Adrenal gland (tissue), 12 donors: ENCODE data around the gene EFNA5. TPM values are rescaled to one million over a fixed set of nuclear protein-coding genes. Genes with fewer than 3 reads are reported as not detected.

Source experiments
- DNase-seq, 7 donors: peaks; one replicate each; pipeline ENCODE4 v3.0.0-alpha.2; 2019 to 2020
- H3K27ac ChIP-seq, 5 donors: fragments of 200-600 bp; sonication (generic) in 4 of 5; 1 replicate in 3 of 5; 2 replicates in 2 of 5; pipeline versions ENCODE4 v1.5.1 to v1.8.0; 2016 to 2020; ENCODE audit warnings: mild to moderate bottlenecking in 1 of 5
- H3K27me3 ChIP-seq: fragments of 200-600 bp; 2 replicates; pipeline ENCODE4 v1.8.0; 2021
- H3K36me3 ChIP-seq, 2 donors: fragments of 200-600 bp; replicated peaks in 1 of 2; 1 replicate in 1 of 2; 2 replicates in 1 of 2; pipeline versions ENCODE4 v1.5.1 to v1.8.0; 2018 to 2022
- H3K4me1 ChIP-seq, 2 donors: fragments of 200-600 bp; replicated peaks in 1 of 2; 1 replicate in 1 of 2; 2 replicates in 1 of 2; pipeline versions ENCODE4 v1.5.1 to v1.8.0; 2018 to 2021
- H3K4me3 ChIP-seq, 4 donors: fragments of 200-600 bp; sonication (generic) in 3 of 4; one replicate each; pipeline ENCODE4 v1.5.1; 2016 to 2018
- H3K9me3 ChIP-seq, 3 donors: fragments of 200-600 bp; sonication (generic) in 1 of 3; replicated peaks in 1 of 3; 1 replicate in 2 of 3; 2 replicates in 1 of 3; pipeline versions ENCODE4 v1.5.1 to v1.8.0; 2016 to 2021
- CTCF ChIP-seq, 6 experiments: fragments of 450-650 bp in 4 of 6; fragments of 200-600 bp in 2 of 6; sonication (generic) in 1 of 6; IDR thresholded peaks; 1 replicate in 5 of 6; 2 replicates in 1 of 6; pipeline versions ENCODE4 v1.5.1 to v1.8.0; 2016 to 2021; ENCODE audit warnings: antibody characterized with exemption in 6 of 6, mild to moderate bottlenecking in 2 of 6, moderate library complexity in 1 of 6
- POLR2A ChIP-seq, 2 donors: fragments of 450-650 bp; IDR thresholded peaks; one replicate each; pipeline ENCODE4 v1.6.1; 2017; ENCODE audit warnings: antibody characterized with exemption in 2 of 2, mild to moderate bottlenecking in 2 of 2, moderate library complexity in 1 of 2
- WGBS, 4 donors: extraction: QIAGEN DNeasy Blood & Tissue Kit in 2 of 4; methylation state at CpG; one replicate each; pipeline versions ENCODE4 v1.1.5 to v1.1.7; 2013 to 2017; 5-methylcytosine and 5-hydroxymethylcytosine counted together
- intact Hi-C, 2 donors: fragments of 100-400 bp; cut with DNase I; formaldehyde crosslinking; loops; one replicate each; pipeline versions ENCODE4 v1.14.1 to v1.15.0; 2022 to 2023
- polyA plus RNA-seq, 3 donors: library from polyadenylated mRNA; stranded (reverse); fragments of 200-250 nt in 2 of 3; fragments of 350-450 nt in 1 of 3; fragmentation: Illumina TruSeq in 1 of 3; extraction: RNeasy Lipid Tissue Mini Kit (QIAGEN cat#74804) in 1 of 3; gene quantifications; one replicate each; pipeline ENCODE4 v1.2.3, GENCODE V29; 2013 to 2014
- total RNA-seq, 9 donors: library from RNA; depleted of rRNA in 4 of 9; stranded (reverse); fragments of >200 nt in 4 of 9; fragments of 120-200 nt in 1 of 9; fragmentation: NEBNext Ultra II Directional in 1 of 9; extraction: Animal tissue kit (Norgen Biotek cat#: 25700) in 1 of 9; gene quantifications; one replicate each; pipeline versions ENCODE4 v1.1.0 to v1.2.4, GENCODE V29; 2013 to 2023
- donor health status: healthy with polysubstance abuse.
- donor health status: Bipolar disorder and iron deficiency.
- donor health status: DM: yes; HTN: yes; CAD: no.
- donor health status: DM: no; HTN: no; CAD: no.
- donor health status: DM: no; HTN: no; CAD: no.
- donor health status: DM: yes; HTN: yes; CAD: no.

EFNA5 gene
- total and polyA plus RNA-seq, 12 donors, result 0.06 to 11.8 (median 1.6) TPM

- Histone ChIP-seq H3K27me3 (no peaks in the 10 kb centered on the region), H3K9me3 (no peaks in the 10 kb centered on the region), H3K4me1 (peaks cover 0 to 5% of the 10 kb centered on the region in 2 donors), H3K36me3 (no peaks in the 10 kb centered on the region), H3K4me3 (no peak overlapping the region), H3K27ac (no peak overlapping the region)
- intact Hi-C loops, result no loop called here
- DNase-seq, result no peak
- 51 to 56% (median 53%) methylated on average over 6 of the region's 6 CpGs for WGBS, 4 donors
- no peak for TF ChIP-seq CTCF (IDR thresholded peaks at IDR 0.05)
- no peak for TF ChIP-seq POLR2A (IDR thresholded peaks at IDR 0.05)
These were observed 150.8 kb downstream of the EFNA5 start for GRCh38 chr5:107519900-107520354.

GRCh38 chr5:107518616-107519015 lies 152.1 kb downstream of the EFNA5 start:
- no peak for TF ChIP-seq POLR2A (IDR thresholded peaks at IDR 0.05)
- no peak for TF ChIP-seq CTCF (IDR thresholded peaks at IDR 0.05)
- Histone ChIP-seq H3K4me3 (no peak overlapping the region), H3K36me3 (no peaks in the 10 kb centered on the region), H3K27ac (no peak overlapping the region), H3K4me1 (peaks cover 0 to 5% of the 10 kb centered on the region in 2 donors), H3K9me3 (no peaks in the 10 kb centered on the region), H3K27me3 (no peaks in the 10 kb centered on the region)
- DNase-seq, result no peak
- WGBS, 4 donors, result 79 to 88% (median 82%) methylated on average over 2 of the region's 2 CpGs
- intact Hi-C loops, result no loop called here

- no peaks in the 10 kb centered on the region for H3K27me3 ChIP-seq
- 74 to 82% (median 79%) methylated on average over 6 of the region's 6 CpGs for WGBS, 4 donors
- no peaks in the 10 kb centered on the region for H3K9me3 ChIP-seq
- no peak overlapping the region for H3K4me3 ChIP-seq
- peaks cover 0 to 5% of the 10 kb centered on the region in 2 donors for H3K4me1 ChIP-seq
- intact Hi-C loops, result no loop called here
- no peaks in the 10 kb centered on the region for H3K36me3 ChIP-seq
- no peak for DNase-seq
- TF ChIP-seq CTCF (IDR thresholded peaks at IDR 0.05), result no peak
- no peak for TF ChIP-seq POLR2A (IDR thresholded peaks at IDR 0.05)
- no peak overlapping the region for H3K27ac ChIP-seq
These were observed 152.5 kb downstream of the EFNA5 start for GRCh38 chr5:107518190-107518589.

- DNase-seq, result no peak
- H3K4me1 ChIP-seq, result peaks cover 0 to 5% of the 10 kb centered on the region in 2 donors
- no peak overlapping the region for H3K27ac ChIP-seq
- no peaks in the 10 kb centered on the region for H3K36me3 ChIP-seq
- H3K27me3 ChIP-seq, result no peaks in the 10 kb centered on the region
- WGBS, 4 donors, result 91 to 95% (median 92%) methylated on average over 10 of the region's 10 CpGs
- no peak overlapping the region for H3K4me3 ChIP-seq
- TF ChIP-seq CTCF (IDR thresholded peaks at IDR 0.05), result no peak
- TF ChIP-seq POLR2A (IDR thresholded peaks at IDR 0.05), result no peak
- intact Hi-C loops, result no loop called here
- no peaks in the 10 kb centered on the region for H3K9me3 ChIP-seq
These were observed 153.3 kb downstream of the EFNA5 start for GRCh38 chr5:107517185-107518033.
